GM19328 (cell line): ENCODE results near the gene TRUB1.
A peak's percentile ranks its signal among the peaks of the same experiment; 100 is the strongest.
"Not testable (repeated sequence)": the region's sequence is repeated elsewhere in the genome, so short reads cannot be mapped to it uniquely, and the experiment has no call there.

Experiments used
- ATAC-seq: cut with Tn5 transposase; IDR thresholded peaks from one replicate; pipeline ENCODE4 v1.9.1; 2021; ENCODE audit warnings: mild to moderate bottlenecking, moderate library complexity; ENCODE audit not compliant: unreplicated experiment

TRUB1 gene

GRCh38 chr10:114937962-114938855 is at the start of gene TRUB1:
TSS of gene TRUB1 (plus strand) at chr10:114938195. CDS start at chr10:114938254, 59 bp downstream.
- ATAC-seq, result peak; percentile 99

GRCh38 chr10:114893251-114893650 is 44.7 kb upstream of the TRUB1 start:
- ATAC-seq, result no peak

GRCh38 chr10:114894911-114895310 is 43.1 kb upstream of the TRUB1 start:
- no peak for ATAC-seq

- not testable (repeated sequence) for ATAC-seq
Measured at GRCh38 chr10:114897011-114897410, 41.0 kb upstream of the TRUB1 start.

GRCh38 chr10:114897593-114897992 is 40.4 kb upstream of the TRUB1 start:
- no peak for ATAC-seq

- ATAC-seq, result no peak
Measured at GRCh38 chr10:114899982-114900381, 38.0 kb upstream of the TRUB1 start.

GRCh38 chr10:114900658-114901057 is 37.3 kb upstream of the TRUB1 start:
- ATAC-seq, result no peak

- no peak for ATAC-seq
Measured at GRCh38 chr10:114902151-114902550, 35.8 kb upstream of the TRUB1 start.

- no peak for ATAC-seq
Measured at GRCh38 chr10:114905450-114905849, 32.5 kb upstream of the TRUB1 start.

- no peak for ATAC-seq
Measured at GRCh38 chr10:114906981-114907380, 31.0 kb upstream of the TRUB1 start.

- ATAC-seq, result no peak
Measured at GRCh38 chr10:114908896-114909295, 29.1 kb upstream of the TRUB1 start.

GRCh38 chr10:114911052-114911711 is 26.8 kb upstream of the TRUB1 start:
- peak; percentile 70 for ATAC-seq

- no peak for ATAC-seq
Measured at GRCh38 chr10:114911801-114912469, 26.1 kb upstream of the TRUB1 start.

GRCh38 chr10:114912470-114912859 is 25.5 kb upstream of the TRUB1 start:
- ATAC-seq, result no peak

GRCh38 chr10:114914560-114914959 is 23.4 kb upstream of the TRUB1 start:
- no peak for ATAC-seq

- no peak for ATAC-seq
Measured at GRCh38 chr10:114915294-114915693, 22.7 kb upstream of the TRUB1 start.

GRCh38 chr10:114916653-114917052 is 21.3 kb upstream of the TRUB1 start:
- ATAC-seq, result no peak

GRCh38 chr10:114917459-114917858 is 20.5 kb upstream of the TRUB1 start:
- ATAC-seq, result no peak

GRCh38 chr10:114917927-114918672 is 19.9 kb upstream of the TRUB1 start:
- ATAC-seq, result no peak

- no peak for ATAC-seq
Measured at GRCh38 chr10:114920459-114920858, 17.5 kb upstream of the TRUB1 start.

GRCh38 chr10:114922003-114922402 is 16.0 kb upstream of the TRUB1 start:
- ATAC-seq, result no peak
